Psoas muscle (tissue), 8 donors: Measurements from ENCODE around the gene CLEC16A. TPM values are rescaled to one million over a fixed set of nuclear protein-coding genes. Genes with fewer than 3 reads are reported as not detected.

Source experiments
- ATAC-seq, 4 donors: fragments of 200-7000 bp; cut with Tn5 transposase; one replicate each; pipeline ENCODE4 v1.9.1; 2020; ENCODE audit warnings: moderate library complexity in 3 of 4, mild to moderate bottlenecking in 2 of 4
- DNase-seq, 2 donors: peaks; one replicate each; pipeline ENCODE4 v3.0.0-alpha.2; 2020
- H3K27ac ChIP-seq: fragments of 200-600 bp; one replicate; pipeline ENCODE4 v1.8.0; 2022
- H3K27me3 ChIP-seq, 3 donors: fragments of 200-600 bp in 1 of 3; one replicate each; pipeline versions ENCODE4 v1.6.1 to v1.8.0; 2013 to 2022; ENCODE audit warnings: low read length in 2 of 3, mild to moderate bottlenecking in 2 of 3, moderate library complexity in 1 of 3; ENCODE audit not compliant: insufficient read depth in 3 of 3
- H3K36me3 ChIP-seq, 2 donors: fragments of 200-600 bp in 1 of 2; one replicate each; pipeline versions ENCODE4 v1.6.1 to v1.8.0; 2013 to 2022; ENCODE audit warnings: low read depth in 1 of 2, mild to moderate bottlenecking in 1 of 2, moderate library complexity in 1 of 2; ENCODE audit not compliant: insufficient read depth in 1 of 2
- H3K4me1 ChIP-seq: fragments of 200-600 bp; one replicate; pipeline ENCODE4 v1.8.0; 2022
- H3K4me3 ChIP-seq: fragments of 200-600 bp; one replicate; pipeline ENCODE4 v1.8.0; 2022; ENCODE audit warnings: mild to moderate bottlenecking
- H3K9me3 ChIP-seq: fragments of 200-600 bp; one replicate; pipeline ENCODE4 v1.8.0; 2022
- WGBS, 3 donors: extraction: QIAGEN DNeasy Blood & Tissue Kit; methylation state at CpG; one replicate each; pipeline versions ENCODE4 v1.1.6 to v1.1.7; 2013; 5-methylcytosine and 5-hydroxymethylcytosine counted together
- intact Hi-C, 2 donors: fragments of 100-400 bp; cut with DNase I; formaldehyde crosslinking; loops; one replicate each; pipeline versions ENCODE4 v1.11.0 to v1.14.2; 2022
- polyA plus RNA-seq, 3 donors: library from polyadenylated mRNA; stranded (reverse); fragments of 200-250 nt; gene quantifications; one replicate each; pipeline ENCODE4 v1.2.3, GENCODE V29; 2013
- total RNA-seq, 4 donors: library from RNA; stranded (reverse); fragmentation: NEBNext Ultra II Directional in 2 of 4; extraction: Animal tissue kit (Norgen Biotek cat#: 25700) in 2 of 4; gene quantifications; one replicate each; pipeline versions ENCODE4 v1.2.1 to v1.2.4, GENCODE V29; 2021 to 2023
- TF ChIP-seq, protein P1 (sequence below): fragments of 200-600 bp; IDR thresholded peaks from one replicate; pipeline ENCODE4 v1.8.0; 2022; ENCODE audit warnings: antibody characterized with exemption
- donor health status: healthy with polysubstance abuse.
- donor health status: DM: no; HTN: no; CAD: no; lungs with moderate emphysema.
- donor health status: Bipolar disorder and iron deficiency.
- donor health status: healthy.
- donor health status: DM: yes; HTN: yes; CAD: no.
- donor health status: DM: no; HTN: no; CAD: no.
- donor health status: DM: no; HTN: no; CAD: no.
- donor health status: DM: yes; HTN: yes; CAD: no.

Gene CLEC16A
- total and polyA plus RNA-seq, 7 donors, result 13.1 to 28.1 (median 21.4) TPM

DNA sequence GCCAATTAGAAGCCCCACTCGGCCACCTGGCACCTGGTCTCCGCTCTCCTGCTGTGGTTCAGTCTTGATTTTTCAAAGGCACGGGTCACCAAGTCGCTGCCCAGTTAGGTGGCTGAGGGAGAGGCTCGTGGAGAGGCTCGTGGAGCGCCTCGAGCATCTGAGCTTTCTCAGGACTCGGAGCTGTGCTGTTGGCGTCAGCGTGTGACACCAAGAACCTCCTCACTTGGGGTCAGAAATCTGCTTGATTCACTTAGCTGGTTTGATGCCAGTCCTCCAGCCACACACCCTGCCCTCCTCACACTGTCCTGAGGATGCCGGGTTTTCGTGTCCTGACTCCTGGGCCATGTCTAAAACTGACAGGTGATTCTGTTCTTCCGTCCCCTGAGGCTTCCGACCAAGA lies 229.1 kb downstream of the CLEC16A start:
- no peak overlapping the region for H3K4me3 ChIP-seq
- H3K9me3 ChIP-seq, result no peaks in the 10 kb centered on the region
- H3K27me3 ChIP-seq, result no peaks in the 10 kb centered on the region
- peaks cover 2% of the 10 kb centered on the region for H3K4me1 ChIP-seq
- peaks cover 0 to 17% of the 10 kb centered on the region in 2 donors for H3K36me3 ChIP-seq
- WGBS, 3 donors, result 92 to 95% (median 93%) methylated on average over 15 of the region's 15 CpGs
- TF ChIP-seq, protein P1, sequence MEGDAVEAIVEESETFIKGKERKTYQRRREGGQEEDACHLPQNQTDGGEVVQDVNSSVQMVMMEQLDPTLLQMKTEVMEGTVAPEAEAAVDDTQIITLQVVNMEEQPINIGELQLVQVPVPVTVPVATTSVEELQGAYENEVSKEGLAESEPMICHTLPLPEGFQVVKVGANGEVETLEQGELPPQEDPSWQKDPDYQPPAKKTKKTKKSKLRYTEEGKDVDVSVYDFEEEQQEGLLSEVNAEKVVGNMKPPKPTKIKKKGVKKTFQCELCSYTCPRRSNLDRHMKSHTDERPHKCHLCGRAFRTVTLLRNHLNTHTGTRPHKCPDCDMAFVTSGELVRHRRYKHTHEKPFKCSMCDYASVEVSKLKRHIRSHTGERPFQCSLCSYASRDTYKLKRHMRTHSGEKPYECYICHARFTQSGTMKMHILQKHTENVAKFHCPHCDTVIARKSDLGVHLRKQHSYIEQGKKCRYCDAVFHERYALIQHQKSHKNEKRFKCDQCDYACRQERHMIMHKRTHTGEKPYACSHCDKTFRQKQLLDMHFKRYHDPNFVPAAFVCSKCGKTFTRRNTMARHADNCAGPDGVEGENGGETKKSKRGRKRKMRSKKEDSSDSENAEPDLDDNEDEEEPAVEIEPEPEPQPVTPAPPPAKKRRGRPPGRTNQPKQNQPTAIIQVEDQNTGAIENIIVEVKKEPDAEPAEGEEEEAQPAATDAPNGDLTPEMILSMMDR, result no peak
- intact Hi-C loops, result no loop called here
- DNase-seq (no peak), ATAC-seq (no peak)
- H3K27ac ChIP-seq, result no peak overlapping the region

DNA sequence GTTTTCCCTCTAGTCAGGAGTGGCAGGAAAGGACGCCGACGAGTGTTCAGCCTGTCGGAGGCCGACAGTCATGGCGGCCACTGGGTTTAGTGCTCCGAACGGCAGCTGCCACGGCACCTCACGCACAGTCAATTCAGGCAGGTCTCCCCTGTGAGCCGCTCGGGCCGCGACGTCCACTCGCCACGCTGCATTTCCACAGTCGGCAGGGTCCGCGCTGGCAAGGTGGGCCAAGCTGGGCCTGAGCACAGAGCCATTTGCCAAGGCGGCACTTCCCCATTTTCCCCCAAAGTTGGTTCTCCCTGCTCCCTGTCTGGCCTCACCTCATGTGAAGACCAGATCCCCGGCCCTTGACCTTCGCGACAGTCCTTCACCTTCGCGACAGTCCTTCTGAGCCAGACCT lies 229.8 kb downstream of the CLEC16A start:
- TF ChIP-seq, protein P1, result no peak
- Histone ChIP-seq H3K36me3 (peaks cover 0 to 22% of the 10 kb centered on the region in 2 donors), H3K9me3 (no peaks in the 10 kb centered on the region), H3K27me3 (no peaks in the 10 kb centered on the region), H3K27ac (no peak overlapping the region), H3K4me3 (no peak overlapping the region), H3K4me1 (no peaks in the 10 kb centered on the region)
- DNase-seq (no peak), ATAC-seq (no peak)
- 96 to 98% (median 97%) methylated on average over 26 of the region's 26 CpGs for WGBS, 3 donors
- intact Hi-C loops, result no loop called here

DNA sequence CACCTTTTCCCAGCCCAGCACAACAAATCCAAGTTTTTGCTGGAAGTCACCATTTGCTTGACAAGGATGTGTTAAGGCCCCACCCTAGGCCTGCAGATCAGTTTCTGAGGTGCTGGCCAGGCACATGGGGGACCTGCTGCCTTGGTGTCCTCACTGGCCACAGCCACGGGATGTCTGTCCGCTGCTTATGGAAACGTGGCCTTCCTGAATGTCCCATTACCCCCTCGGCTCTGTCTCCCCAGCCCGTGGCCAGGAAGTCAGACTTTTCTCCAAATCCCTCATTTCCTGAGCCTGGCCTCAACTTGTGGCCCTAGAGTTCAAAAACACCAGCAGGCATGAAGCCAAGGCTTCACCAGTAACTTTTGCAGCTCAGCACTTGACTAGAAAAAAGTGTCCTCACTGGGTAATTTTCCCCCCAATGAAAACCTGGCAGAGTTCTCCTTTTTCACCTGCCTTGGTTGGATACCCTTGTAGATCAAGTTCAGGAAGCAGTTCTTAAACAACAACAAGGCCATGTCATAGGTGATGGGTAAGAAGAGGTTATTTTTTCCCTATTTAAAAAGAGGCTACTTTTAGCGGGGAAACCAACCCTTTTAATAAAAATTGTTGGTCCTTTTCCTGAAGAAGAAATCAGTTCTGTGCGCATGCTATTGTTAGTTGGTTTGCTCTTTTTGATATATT lies 230.9 kb downstream of the CLEC16A start:
- Histone ChIP-seq H3K27me3 (no peaks in the 10 kb centered on the region), H3K36me3 (peaks cover 0 to 28% of the 10 kb centered on the region in 2 donors), H3K27ac (no peak overlapping the region), H3K4me1 (no peaks in the 10 kb centered on the region), H3K4me3 (no peak overlapping the region), H3K9me3 (no peaks in the 10 kb centered on the region)
- no peak for DNase-seq
- ATAC-seq, result no peak
- intact Hi-C loops, result no loop called here
- TF ChIP-seq, protein P1, result no peak
- WGBS, 3 donors, result 86 to 88% (median 88%) methylated on average over 7 of the region's 7 CpGs

DNA sequence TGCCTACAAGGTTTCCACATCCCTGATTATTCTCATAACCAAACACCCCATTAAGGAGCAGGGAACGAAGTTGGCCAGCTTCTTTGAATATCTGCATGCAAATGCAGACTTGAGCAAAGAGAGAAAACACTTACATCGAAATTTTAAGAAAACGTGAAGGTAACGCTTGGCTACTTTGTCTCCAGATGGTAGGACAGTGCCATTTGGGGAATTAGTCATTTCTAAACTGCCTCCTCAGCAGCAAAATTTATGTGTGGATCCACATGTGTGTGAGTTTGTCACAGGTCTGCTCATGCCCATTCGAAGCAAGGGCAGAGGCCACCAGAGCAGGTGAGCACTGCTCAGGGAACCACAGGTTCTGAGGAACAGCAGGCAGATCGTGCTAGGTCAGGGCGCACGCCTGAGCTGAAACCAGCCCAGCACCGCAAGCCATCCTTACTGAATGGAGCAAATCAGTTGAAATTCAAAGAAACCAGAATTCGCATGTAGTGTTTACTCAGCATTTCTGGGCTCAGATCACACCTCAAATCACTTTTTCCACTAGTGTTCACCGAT lies 231.5 kb downstream of the CLEC16A start:
- Histone ChIP-seq H3K36me3 (peaks cover 0 to 31% of the 10 kb centered on the region in 2 donors), H3K4me3 (no peak overlapping the region), H3K27me3 (no peaks in the 10 kb centered on the region), H3K9me3 (no peaks in the 10 kb centered on the region), H3K4me1 (no peaks in the 10 kb centered on the region), H3K27ac (no peak overlapping the region)
- no peak for ATAC-seq
- TF ChIP-seq, protein P1, result no peak
- intact Hi-C loops, result no loop called here
- 94 to 98% (median 96%) methylated on average over 11 of the region's 11 CpGs for WGBS, 3 donors
- no peak for DNase-seq
